Measurements from ENCODE around the gene TMEM131.

DNA sequence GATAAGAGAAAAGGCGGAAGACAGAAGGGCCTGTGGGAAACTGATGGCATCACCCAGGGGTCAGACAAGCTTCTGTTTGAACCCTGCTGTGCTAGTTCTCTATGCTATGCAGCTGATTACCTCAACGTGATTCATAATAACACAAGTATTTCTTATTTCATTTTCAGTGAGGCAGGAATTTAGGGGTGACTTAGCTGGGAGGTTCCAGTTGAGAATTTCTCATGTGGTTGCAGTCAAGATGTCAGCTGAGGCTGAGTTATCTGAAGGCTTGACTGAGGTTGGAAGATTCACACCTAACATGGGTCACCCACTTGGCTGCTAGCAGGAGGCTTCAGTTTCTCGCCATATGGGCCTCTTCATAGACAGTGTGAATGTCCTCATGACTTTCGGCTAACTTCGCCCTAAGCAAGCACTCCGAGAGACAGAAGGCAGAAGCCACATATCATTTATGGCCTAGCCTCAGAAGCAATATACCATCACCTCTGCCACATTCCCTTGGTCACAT is 34.0 kb upstream of the TMEM131 start:
- TF ChIP-seq, protein P1, sequence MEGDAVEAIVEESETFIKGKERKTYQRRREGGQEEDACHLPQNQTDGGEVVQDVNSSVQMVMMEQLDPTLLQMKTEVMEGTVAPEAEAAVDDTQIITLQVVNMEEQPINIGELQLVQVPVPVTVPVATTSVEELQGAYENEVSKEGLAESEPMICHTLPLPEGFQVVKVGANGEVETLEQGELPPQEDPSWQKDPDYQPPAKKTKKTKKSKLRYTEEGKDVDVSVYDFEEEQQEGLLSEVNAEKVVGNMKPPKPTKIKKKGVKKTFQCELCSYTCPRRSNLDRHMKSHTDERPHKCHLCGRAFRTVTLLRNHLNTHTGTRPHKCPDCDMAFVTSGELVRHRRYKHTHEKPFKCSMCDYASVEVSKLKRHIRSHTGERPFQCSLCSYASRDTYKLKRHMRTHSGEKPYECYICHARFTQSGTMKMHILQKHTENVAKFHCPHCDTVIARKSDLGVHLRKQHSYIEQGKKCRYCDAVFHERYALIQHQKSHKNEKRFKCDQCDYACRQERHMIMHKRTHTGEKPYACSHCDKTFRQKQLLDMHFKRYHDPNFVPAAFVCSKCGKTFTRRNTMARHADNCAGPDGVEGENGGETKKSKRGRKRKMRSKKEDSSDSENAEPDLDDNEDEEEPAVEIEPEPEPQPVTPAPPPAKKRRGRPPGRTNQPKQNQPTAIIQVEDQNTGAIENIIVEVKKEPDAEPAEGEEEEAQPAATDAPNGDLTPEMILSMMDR (conservative IDR thresholded peaks at IDR 0.05) = no peak
- no peak for TF ChIP-seq ZFX (IDR thresholded peaks at IDR 0.05)
